ENCODE measurements around the gene KRT33B. TPM values are rescaled to one million over a fixed set of nuclear protein-coding genes. Genes with fewer than 3 reads are reported as not detected.

The KRT33B gene
- total and polyA plus RNA-seq, 2 of the 4 experiments (the other 2 are of a cell fraction) = 0.18 to 0.22 TPM

- H4K91ac ChIP-seq (ENCODE audit: insufficient read depth, low read depth, low read length) = no peak within 1 kb of the TSS
- dilution Hi-C loops (cut with HindIII; ENCODE audit: low sequenced_read_pairs, unreplicated experiment) (no loop called here), in situ Hi-C loops (cut with MboI; ENCODE audit: low sequenced_read_pairs) (loop anchor here (10.0 kb wide), 1 partner anchor 60 kb away; no protein-coding TSS in a partner anchor), intact Hi-C loops (cut with micrococcal nuclease) (no loop called here)
- H3K4me2 ChIP-seq (ENCODE audit: low read depth, low read length) = no peak within 1 kb of the TSS
- ChIA-PET POLR2A (ENCODE audit: unreplicated experiment) (no interaction called here), CTCF (no interaction called here)
- ATAC-seq (ENCODE audit: low read depth) (no peak), DNase-seq (no peak)
- no peak within 1 kb of the TSS for H3K27ac ChIP-seq (ENCODE audit: insufficient read depth, low read length)
- H3K9me1 ChIP-seq (ENCODE audit: insufficient read depth, low read length) = no peaks in the 10 kb centered on the region
- no TSS peak for BruUV-seq (replicated peaks)
- H3K23ac ChIP-seq (ENCODE audit: low read depth, low read length) = no peak within 1 kb of the TSS
- H2BK15ac ChIP-seq (ENCODE audit: low read depth, low read length) = no peak within 1 kb of the TSS
- no peak within 1 kb of the TSS for H3K14ac ChIP-seq (replicated peaks; ENCODE audit: low read depth, low read length)
- H3K4me3 ChIP-seq (ENCODE audit: insufficient read depth, low read depth, low read length) = no peak within 1 kb of the TSS
- no peaks in the 10 kb centered on the region; the same call in 1 of the 2 replicates for H3K9me3 ChIP-seq (ENCODE audit: control insufficient read depth, insufficient read depth, low read length)
- WGBS, 2 experiments (ENCODE audit: extremely low coverage in 2 of 2, insufficient read length in 1 of 2) = 100% methylated on average over 2 of the region's 24 CpGs; no CpG with 5 or more reads in 1 of the 2 experiments
- H2BK5ac ChIP-seq (ENCODE audit: low read depth, low read length, poor library complexity, severe bottlenecking) = no peak within 1 kb of the TSS
- H2BK120ac ChIP-seq (ENCODE audit: low read depth, low read length) = no peak within 1 kb of the TSS
- no peak within 1 kb of the TSS for H2AK9ac ChIP-seq (replicated peaks; ENCODE audit: low read depth, low read length, poor library complexity)
- peaks cover 5% of the 10 kb centered on the region for H3K27me3 ChIP-seq (ENCODE audit: control insufficient read depth, insufficient read depth, low read length)
- no peak within 1 kb of the TSS for H3K4ac ChIP-seq (ENCODE audit: low read depth, low read length)
- no peaks in the 10 kb centered on the region for H3K4me1 ChIP-seq (ENCODE audit: control insufficient read depth, insufficient read depth, low read length)
- TF ChIP-seq BHLHE40 (IDR thresholded peaks at IDR 0.05; ENCODE audit: low read depth, low read length) (no peak), RCOR1 (IDR thresholded peaks at IDR 0.05; ENCODE audit: insufficient replicate concordance, low read length) (no peak), RAD21 (IDR thresholded peaks at IDR 0.05; ENCODE audit: low read length) (no peak), MAZ (IDR thresholded peaks at IDR 0.05; ENCODE audit: borderline replicate concordance, low read depth, low read length) (no peak), FOS (IDR thresholded peaks at IDR 0.05; ENCODE audit: low read depth, low read length) (no peak), CEBPB (IDR thresholded peaks at IDR 0.05; ENCODE audit: low read depth, low read length) (no peak), MXI1 (IDR thresholded peaks at IDR 0.05; ENCODE audit: borderline replicate concordance, low read depth, low read length) (no peak), POLR2A (IDR thresholded peaks at IDR 0.05; ENCODE audit: low read depth, low read length) (no peak)
- TF ChIP-seq, protein P1, sequence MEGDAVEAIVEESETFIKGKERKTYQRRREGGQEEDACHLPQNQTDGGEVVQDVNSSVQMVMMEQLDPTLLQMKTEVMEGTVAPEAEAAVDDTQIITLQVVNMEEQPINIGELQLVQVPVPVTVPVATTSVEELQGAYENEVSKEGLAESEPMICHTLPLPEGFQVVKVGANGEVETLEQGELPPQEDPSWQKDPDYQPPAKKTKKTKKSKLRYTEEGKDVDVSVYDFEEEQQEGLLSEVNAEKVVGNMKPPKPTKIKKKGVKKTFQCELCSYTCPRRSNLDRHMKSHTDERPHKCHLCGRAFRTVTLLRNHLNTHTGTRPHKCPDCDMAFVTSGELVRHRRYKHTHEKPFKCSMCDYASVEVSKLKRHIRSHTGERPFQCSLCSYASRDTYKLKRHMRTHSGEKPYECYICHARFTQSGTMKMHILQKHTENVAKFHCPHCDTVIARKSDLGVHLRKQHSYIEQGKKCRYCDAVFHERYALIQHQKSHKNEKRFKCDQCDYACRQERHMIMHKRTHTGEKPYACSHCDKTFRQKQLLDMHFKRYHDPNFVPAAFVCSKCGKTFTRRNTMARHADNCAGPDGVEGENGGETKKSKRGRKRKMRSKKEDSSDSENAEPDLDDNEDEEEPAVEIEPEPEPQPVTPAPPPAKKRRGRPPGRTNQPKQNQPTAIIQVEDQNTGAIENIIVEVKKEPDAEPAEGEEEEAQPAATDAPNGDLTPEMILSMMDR (conservative IDR thresholded peaks at IDR 0.05; ENCODE audit: low read depth, low read length) = no peak
- TF ChIP-seq, protein P2, sequence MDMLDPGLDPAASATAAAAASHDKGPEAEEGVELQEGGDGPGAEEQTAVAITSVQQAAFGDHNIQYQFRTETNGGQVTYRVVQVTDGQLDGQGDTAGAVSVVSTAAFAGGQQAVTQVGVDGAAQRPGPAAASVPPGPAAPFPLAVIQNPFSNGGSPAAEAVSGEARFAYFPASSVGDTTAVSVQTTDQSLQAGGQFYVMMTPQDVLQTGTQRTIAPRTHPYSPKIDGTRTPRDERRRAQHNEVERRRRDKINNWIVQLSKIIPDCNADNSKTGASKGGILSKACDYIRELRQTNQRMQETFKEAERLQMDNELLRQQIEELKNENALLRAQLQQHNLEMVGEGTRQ (IDR thresholded peaks at IDR 0.05; ENCODE audit: low read depth, low read length) = no peak
- no peak within 1 kb of the TSS for H3K56ac ChIP-seq (ENCODE audit: extremely low read depth, insufficient read depth, low read length)
- no peak within 1 kb of the TSS for H3K9ac ChIP-seq (ENCODE audit: low read depth, low read length)
- H4K8ac ChIP-seq (ENCODE audit: low read depth in 2 of 2, low read length in 2 of 2) = no peak within 1 kb of the TSS
- H2AK5ac ChIP-seq (ENCODE audit: low read depth, low read length) = peak within 1 kb of the TSS; percentile 65; the same call in 1 of the 2 replicates
- peak within 1 kb of the TSS; percentile 9 for H2AFZ ChIP-seq (replicated peaks; ENCODE audit: low read length, poor library complexity)
- no peak within 1 kb of the TSS for H2BK20ac ChIP-seq (ENCODE audit: low read depth, low read length)
- H3K18ac ChIP-seq (ENCODE audit: low read depth, low read length) = no peak within 1 kb of the TSS
- no peaks in the 10 kb centered on the region for H3K79me1 ChIP-seq (ENCODE audit: low read depth in 1 of 2, low read length in 2 of 2)
- no peaks in the 10 kb centered on the region for H4K20me1 ChIP-seq (ENCODE audit: insufficient read depth, low read length)
- H4K5ac ChIP-seq (ENCODE audit: low read depth, low read length) = no peak within 1 kb of the TSS
- no peaks in the 10 kb centered on the region for H3K36me3 ChIP-seq (ENCODE audit: control insufficient read depth, insufficient read depth, low read length)
These were observed 54.3 kb downstream of the KRT33B start, which contains the start of gene KRTAP17-1 for GRCh38 chr17:41315204-41315794. TSS of gene KRTAP17-1 (minus strand) at chr17:41315710. CDS start at chr17:41315650, 60 bp downstream.

Measured in IMR-90 (cell line).